SHP77 (cell line): Measurements from ENCODE around the gene PRKCH.

ENCODE experiments used
- DNase-seq, 2 experiments: peaks; one replicate each; lab custom pipeline; 2025; lab: John Stamatoyannopoulos, UW

Gene PRKCH

GRCh38 chr14:61429316-61429715, 107.9 kb downstream of the PRKCH start:
- DNase-seq = no peak

GRCh38 chr14:61430066-61430757, 108.8 kb downstream of the PRKCH start:
- peak; percentile 45 to 51 for DNase-seq

GRCh38 chr14:61433169-61433568, 111.8 kb downstream of the PRKCH start:
- no peak for DNase-seq

- DNase-seq = no peak
Observed at GRCh38 chr14:61433828-61434227, 112.4 kb downstream of the PRKCH start.

GRCh38 chr14:61434311-61434710, 112.9 kb downstream of the PRKCH start:
- DNase-seq = no peak

- DNase-seq = no peak
Observed at GRCh38 chr14:61435563-61436337, 114.4 kb downstream of the PRKCH start.

GRCh38 chr14:61437381-61437780, 116.0 kb downstream of the PRKCH start:
- no peak for DNase-seq

GRCh38 chr14:61438036-61438435, 116.7 kb downstream of the PRKCH start:
- DNase-seq = no peak

- no peak for DNase-seq
Observed at GRCh38 chr14:61438497-61438859, 117.1 kb downstream of the PRKCH start.

- no peak for DNase-seq
Observed at GRCh38 chr14:61438860-61439765, 117.7 kb downstream of the PRKCH start.

GRCh38 chr14:61439779-61440418, 118.5 kb downstream of the PRKCH start:
- DNase-seq = no peak

GRCh38 chr14:61443481-61443880, 122.1 kb downstream of the PRKCH start:
- no peak for DNase-seq

GRCh38 chr14:61444215-61444768, 122.9 kb downstream of the PRKCH start:
- no peak for DNase-seq

GRCh38 chr14:61451491-61451890, 130.1 kb downstream of the PRKCH start:
- no peak for DNase-seq

GRCh38 chr14:61451891-61452400, 130.6 kb downstream of the PRKCH start:
- DNase-seq = no peak

- no peak for DNase-seq
Observed at GRCh38 chr14:61452452-61452851, 131.1 kb downstream of the PRKCH start.

- no peak for DNase-seq
Observed at GRCh38 chr14:61453103-61453767, 131.9 kb downstream of the PRKCH start.

GRCh38 chr14:61454545-61454944, 133.2 kb downstream of the PRKCH start:
- DNase-seq = peak; percentile 30

- no peak for DNase-seq
Observed at GRCh38 chr14:61455351-61455750, 134.0 kb downstream of the PRKCH start.

- DNase-seq = peak; percentile 67 to 74
Observed at GRCh38 chr14:61456720-61457119, 135.3 kb downstream of the PRKCH start.

- no peak for DNase-seq
Observed at GRCh38 chr14:61458766-61459165, 137.4 kb downstream of the PRKCH start.
